ENCODE data around the gene FAAP20.

FAAP20 gene

DNA sequence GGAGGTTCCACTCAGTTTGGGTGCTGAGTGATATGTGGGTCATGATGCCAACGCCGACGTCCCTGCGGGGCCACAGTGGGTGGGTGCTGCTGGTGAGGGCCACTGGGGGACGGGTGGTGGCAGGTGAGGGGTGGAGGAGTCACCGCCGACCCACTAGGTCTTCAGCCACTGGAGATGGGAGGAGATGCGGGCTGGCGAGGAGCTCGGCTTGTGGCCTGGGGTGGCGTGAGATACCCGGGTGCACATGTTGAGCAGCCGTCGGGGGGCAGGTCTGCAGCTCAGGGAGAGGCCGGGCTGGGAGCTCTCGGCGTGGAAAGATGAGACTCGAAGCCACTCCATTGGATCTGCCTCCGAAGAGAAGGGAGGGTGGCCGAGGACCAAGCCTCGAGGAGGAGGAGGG is 40.5 kb downstream of the FAAP20 start:
- peaks cover 0 to 8% (median 0%) of the 10 kb centered on the region in 3 donors for H3K36me3 ChIP-seq
- H3K9me3 ChIP-seq, result no peaks in the 10 kb centered on the region
- TF ChIP-seq, protein P1, sequence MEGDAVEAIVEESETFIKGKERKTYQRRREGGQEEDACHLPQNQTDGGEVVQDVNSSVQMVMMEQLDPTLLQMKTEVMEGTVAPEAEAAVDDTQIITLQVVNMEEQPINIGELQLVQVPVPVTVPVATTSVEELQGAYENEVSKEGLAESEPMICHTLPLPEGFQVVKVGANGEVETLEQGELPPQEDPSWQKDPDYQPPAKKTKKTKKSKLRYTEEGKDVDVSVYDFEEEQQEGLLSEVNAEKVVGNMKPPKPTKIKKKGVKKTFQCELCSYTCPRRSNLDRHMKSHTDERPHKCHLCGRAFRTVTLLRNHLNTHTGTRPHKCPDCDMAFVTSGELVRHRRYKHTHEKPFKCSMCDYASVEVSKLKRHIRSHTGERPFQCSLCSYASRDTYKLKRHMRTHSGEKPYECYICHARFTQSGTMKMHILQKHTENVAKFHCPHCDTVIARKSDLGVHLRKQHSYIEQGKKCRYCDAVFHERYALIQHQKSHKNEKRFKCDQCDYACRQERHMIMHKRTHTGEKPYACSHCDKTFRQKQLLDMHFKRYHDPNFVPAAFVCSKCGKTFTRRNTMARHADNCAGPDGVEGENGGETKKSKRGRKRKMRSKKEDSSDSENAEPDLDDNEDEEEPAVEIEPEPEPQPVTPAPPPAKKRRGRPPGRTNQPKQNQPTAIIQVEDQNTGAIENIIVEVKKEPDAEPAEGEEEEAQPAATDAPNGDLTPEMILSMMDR (IDR thresholded peaks at IDR 0.05), result no peak
- no peak overlapping the region for H3K27ac ChIP-seq
- DNase-seq, result no peak
- no peak overlapping the region for H3K4me3 ChIP-seq
- peaks cover 0 to 10% of the 10 kb centered on the region in 2 donors for H3K27me3 ChIP-seq
- H3K4me1 ChIP-seq, result no peaks in the 10 kb centered on the region
- intact Hi-C loops (cut with DNase I; ENCODE audit: low total_unique reads), result no loop called here

DNA sequence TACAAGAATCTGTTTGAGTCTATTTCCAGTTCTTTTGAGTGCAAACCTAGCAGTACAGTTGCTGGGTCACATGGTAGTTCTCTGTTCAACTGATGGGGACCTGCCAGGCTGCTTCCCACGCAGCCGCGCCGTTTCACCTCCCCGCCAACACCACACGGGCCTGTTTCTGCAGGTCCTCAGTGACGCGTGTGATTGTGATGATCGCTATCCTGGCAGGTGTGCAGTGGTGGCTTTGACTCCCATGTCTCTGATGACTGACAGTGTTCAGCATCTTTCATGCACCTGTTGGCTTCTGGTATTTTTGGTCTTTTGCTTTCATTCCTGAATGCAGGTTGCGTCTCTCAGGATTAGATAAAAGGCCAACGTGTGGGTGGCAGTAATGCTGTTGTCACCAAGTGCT is 41.6 kb downstream of the FAAP20 start:
- Histone ChIP-seq H3K36me3 (peaks cover 0 to 8% (median 0%) of the 10 kb centered on the region in 3 donors), H3K27me3 (peaks cover 0 to 14% of the 10 kb centered on the region in 2 donors), H3K4me1 (no peaks in the 10 kb centered on the region), H3K4me3 (no peak overlapping the region), H3K27ac (no peak overlapping the region), H3K9me3 (no peaks in the 10 kb centered on the region)
- TF ChIP-seq, protein P1 (IDR thresholded peaks at IDR 0.05), result no peak
- intact Hi-C loops (cut with DNase I; ENCODE audit: low total_unique reads), result no loop called here
- DNase-seq, result no peak

DNA sequence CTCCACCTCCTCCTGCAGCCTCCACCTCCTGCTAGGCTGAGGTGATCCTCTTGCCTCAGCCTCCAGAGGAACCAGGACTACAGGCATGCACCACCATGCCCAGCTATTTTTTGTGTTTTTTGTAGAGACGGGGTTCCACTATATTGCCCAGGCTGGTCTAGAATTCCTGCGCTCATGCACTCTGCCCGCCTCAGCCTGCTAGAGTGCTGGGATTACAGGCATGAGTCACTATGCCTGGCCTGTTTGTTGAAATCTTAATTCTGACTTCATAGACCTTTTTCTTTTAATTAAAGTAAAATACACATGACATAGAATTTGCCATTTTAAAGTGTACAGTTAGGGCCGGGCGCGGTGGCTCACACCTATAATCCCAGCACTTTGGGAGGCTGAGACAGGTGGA is 42.7 kb downstream of the FAAP20 start:
- no peak overlapping the region for H3K4me3 ChIP-seq
- H3K4me1 ChIP-seq, result no peaks in the 10 kb centered on the region
- intact Hi-C loops (cut with DNase I; ENCODE audit: low total_unique reads), result no loop called here
- no peaks in the 10 kb centered on the region for H3K9me3 ChIP-seq
- H3K27me3 ChIP-seq, result peaks cover 0 to 14% of the 10 kb centered on the region in 2 donors
- no peak overlapping the region for H3K27ac ChIP-seq
- TF ChIP-seq, protein P1 (IDR thresholded peaks at IDR 0.05), result no peak
- no peak for DNase-seq
- H3K36me3 ChIP-seq, result peaks cover 0 to 7% (median 0%) of the 10 kb centered on the region in 3 donors

DNA sequence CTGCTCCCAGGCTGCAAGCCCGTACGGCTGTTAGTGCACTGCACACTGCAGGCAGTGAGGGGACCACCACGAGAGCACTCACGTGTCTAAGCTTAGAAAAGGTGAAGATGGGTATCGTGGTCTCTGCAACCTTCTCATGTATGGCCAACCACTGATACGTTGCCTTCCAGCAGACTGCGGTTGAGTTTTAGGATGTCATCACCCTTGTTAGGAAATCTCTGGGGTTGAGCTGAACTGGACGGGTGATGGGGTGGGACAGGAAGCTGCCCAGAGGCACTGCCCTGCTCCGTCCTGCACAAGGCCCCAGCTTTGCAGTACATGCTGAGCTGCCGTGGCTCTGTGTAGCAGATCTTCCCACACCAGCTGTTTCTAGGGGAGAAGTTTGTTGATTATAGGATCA is 43.3 kb downstream of the FAAP20 start:
- Histone ChIP-seq H3K9me3 (no peaks in the 10 kb centered on the region), H3K4me1 (no peaks in the 10 kb centered on the region), H3K27me3 (peaks cover 0 to 14% of the 10 kb centered on the region in 2 donors), H3K4me3 (no peak overlapping the region), H3K36me3 (peaks cover 0 to 10% (median 0%) of the 10 kb centered on the region in 3 donors), H3K27ac (no peak overlapping the region)
- TF ChIP-seq, protein P1 (IDR thresholded peaks at IDR 0.05), result no peak
- no peak for DNase-seq
- intact Hi-C loops (cut with DNase I; ENCODE audit: low total_unique reads), result no loop called here

DNA sequence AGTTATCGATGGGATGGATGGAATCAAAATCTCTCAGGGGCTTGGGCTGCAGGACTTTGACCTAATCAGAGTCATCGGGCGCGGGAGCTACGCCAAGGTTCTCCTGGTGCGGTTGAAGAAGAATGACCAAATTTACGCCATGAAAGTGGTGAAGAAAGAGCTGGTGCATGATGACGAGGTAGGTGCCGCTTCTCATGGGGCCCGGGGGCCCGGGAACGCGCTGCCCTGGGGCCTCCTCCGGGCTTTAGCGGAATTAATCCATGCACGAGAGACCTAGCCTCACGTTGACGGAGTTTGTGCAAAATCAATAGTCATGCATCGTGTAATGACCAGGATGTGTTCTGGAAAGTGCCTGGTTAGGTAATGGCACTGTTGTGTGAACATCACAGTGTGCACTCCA is 43.8 kb downstream of the FAAP20 start:
- intact Hi-C loops (cut with DNase I; ENCODE audit: low total_unique reads), result no loop called here

More for the DNA sequence above, 43.8 kb downstream of the FAAP20 start:
- Histone ChIP-seq H3K9me3 (no peaks in the 10 kb centered on the region), H3K27ac (no peak overlapping the region), H3K4me3 (no peak overlapping the region), H3K4me1 (no peaks in the 10 kb centered on the region), H3K36me3 (peaks cover 0 to 13% (median 0%) of the 10 kb centered on the region in 3 donors), H3K27me3 (peaks cover 0 to 17% of the 10 kb centered on the region in 2 donors)
- TF ChIP-seq, protein P1 (IDR thresholded peaks at IDR 0.05), result no peak
- no peak for DNase-seq
